Peyer's patch (tissue), 4 donors: ENCODE results near the gene USP6NL. TPM values are rescaled to one million over a fixed set of nuclear protein-coding genes. Genes with fewer than 3 reads are reported as not detected.
A peak's percentile ranks its signal among the peaks of the same experiment; 100 is the strongest.

Experiments used
- DNase-seq, 3 donors: peaks; one replicate each; pipeline ENCODE4 v3.0.0-alpha.2; 2017 to 2019
- H3K27ac ChIP-seq, 4 donors: fragments of 200-600 bp; sonication (generic); one replicate each; pipeline ENCODE4 v1.5.1; 2016 to 2019
- H3K27me3 ChIP-seq, 2 donors: fragments of 200-600 bp; sonication (generic); one replicate each; pipeline ENCODE4 v1.5.1; 2019
- H3K36me3 ChIP-seq, 3 donors: fragments of 200-600 bp; sonication (generic); one replicate each; pipeline ENCODE4 v1.5.1; 2016 to 2019
- H3K4me1 ChIP-seq, 4 donors: fragments of 200-600 bp; sonication (generic); one replicate each; pipeline ENCODE4 v1.5.1; 2016 to 2019
- H3K4me3 ChIP-seq, 4 donors: fragments of 200-600 bp; sonication (generic); 1 replicate in 3 of 4; 2 replicates in 1 of 4; pipeline ENCODE4 v1.5.1; 2016 to 2019; ENCODE audit warnings: mild to moderate bottlenecking in 1 of 4
- H3K9me3 ChIP-seq, 4 donors: fragments of 200-600 bp; sonication (generic); one replicate each; pipeline ENCODE4 v1.5.1; 2016 to 2019; ENCODE audit warnings: mild to moderate bottlenecking in 1 of 4
- POLR2A ChIP-seq, 2 donors: fragments of 450-650 bp; IDR thresholded peaks; one replicate each; pipeline ENCODE4 v1.5.1; 2017; ENCODE audit warnings: antibody characterized with exemption in 2 of 2, mild to moderate bottlenecking in 2 of 2, moderate library complexity in 2 of 2
- total RNA-seq, 4 donors: library from RNA; depleted of rRNA; stranded (reverse); fragments of >200 nt; gene quantifications; one replicate each; pipeline ENCODE4 v1.1.0, GENCODE V29; 2016
- TF ChIP-seq, protein P1 (sequence below), 6 experiments: fragments of 450-650 bp in 4 of 6; fragments of 200-600 bp in 2 of 6; sonication (generic) in 1 of 6; IDR thresholded peaks; one replicate each; pipeline ENCODE4 v1.5.1; 2017 to 2019; ENCODE audit warnings: antibody characterized with exemption in 6 of 6, mild to moderate bottlenecking in 3 of 6, moderate library complexity in 1 of 6

USP6NL gene
- total RNA-seq, 4 donors from 2014 or later: 15.0 to 52.8 (median 19.3) TPM

DNA sequence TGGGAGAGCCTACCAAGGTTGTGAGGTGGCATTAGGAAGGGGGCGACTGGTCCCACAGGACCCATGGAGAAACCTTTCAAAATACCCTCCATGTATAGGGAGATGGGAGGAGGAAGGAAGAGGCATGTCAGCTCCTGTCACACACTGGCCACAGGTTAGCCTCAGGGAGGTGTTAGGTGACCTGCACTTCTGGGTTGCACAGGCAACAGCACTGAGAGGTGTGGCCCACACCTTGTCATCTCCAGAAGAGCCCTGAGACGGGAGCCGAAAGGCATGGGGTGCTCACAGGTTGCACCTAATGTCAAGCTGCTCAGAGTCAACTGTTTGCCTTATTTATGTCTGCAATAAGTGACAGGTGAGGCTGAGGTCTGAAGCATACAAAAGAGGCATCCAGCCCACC, 14.6 kb upstream of the USP6NL start:
- no peak for DNase-seq
- Histone ChIP-seq H3K4me3 (no peak overlapping the region), H3K36me3 (no peaks in the 10 kb centered on the region), H3K9me3 (no peaks in the 10 kb centered on the region), H3K4me1 (peaks cover 0 to 6% (median 0%) of the 10 kb centered on the region in 4 donors), H3K27me3 (no peaks in the 10 kb centered on the region), H3K27ac (no peak overlapping the region)
- TF ChIP-seq, protein P1, sequence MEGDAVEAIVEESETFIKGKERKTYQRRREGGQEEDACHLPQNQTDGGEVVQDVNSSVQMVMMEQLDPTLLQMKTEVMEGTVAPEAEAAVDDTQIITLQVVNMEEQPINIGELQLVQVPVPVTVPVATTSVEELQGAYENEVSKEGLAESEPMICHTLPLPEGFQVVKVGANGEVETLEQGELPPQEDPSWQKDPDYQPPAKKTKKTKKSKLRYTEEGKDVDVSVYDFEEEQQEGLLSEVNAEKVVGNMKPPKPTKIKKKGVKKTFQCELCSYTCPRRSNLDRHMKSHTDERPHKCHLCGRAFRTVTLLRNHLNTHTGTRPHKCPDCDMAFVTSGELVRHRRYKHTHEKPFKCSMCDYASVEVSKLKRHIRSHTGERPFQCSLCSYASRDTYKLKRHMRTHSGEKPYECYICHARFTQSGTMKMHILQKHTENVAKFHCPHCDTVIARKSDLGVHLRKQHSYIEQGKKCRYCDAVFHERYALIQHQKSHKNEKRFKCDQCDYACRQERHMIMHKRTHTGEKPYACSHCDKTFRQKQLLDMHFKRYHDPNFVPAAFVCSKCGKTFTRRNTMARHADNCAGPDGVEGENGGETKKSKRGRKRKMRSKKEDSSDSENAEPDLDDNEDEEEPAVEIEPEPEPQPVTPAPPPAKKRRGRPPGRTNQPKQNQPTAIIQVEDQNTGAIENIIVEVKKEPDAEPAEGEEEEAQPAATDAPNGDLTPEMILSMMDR (IDR thresholded peaks at IDR 0.05): no peak
- TF ChIP-seq POLR2A (IDR thresholded peaks at IDR 0.05): no peak

DNA sequence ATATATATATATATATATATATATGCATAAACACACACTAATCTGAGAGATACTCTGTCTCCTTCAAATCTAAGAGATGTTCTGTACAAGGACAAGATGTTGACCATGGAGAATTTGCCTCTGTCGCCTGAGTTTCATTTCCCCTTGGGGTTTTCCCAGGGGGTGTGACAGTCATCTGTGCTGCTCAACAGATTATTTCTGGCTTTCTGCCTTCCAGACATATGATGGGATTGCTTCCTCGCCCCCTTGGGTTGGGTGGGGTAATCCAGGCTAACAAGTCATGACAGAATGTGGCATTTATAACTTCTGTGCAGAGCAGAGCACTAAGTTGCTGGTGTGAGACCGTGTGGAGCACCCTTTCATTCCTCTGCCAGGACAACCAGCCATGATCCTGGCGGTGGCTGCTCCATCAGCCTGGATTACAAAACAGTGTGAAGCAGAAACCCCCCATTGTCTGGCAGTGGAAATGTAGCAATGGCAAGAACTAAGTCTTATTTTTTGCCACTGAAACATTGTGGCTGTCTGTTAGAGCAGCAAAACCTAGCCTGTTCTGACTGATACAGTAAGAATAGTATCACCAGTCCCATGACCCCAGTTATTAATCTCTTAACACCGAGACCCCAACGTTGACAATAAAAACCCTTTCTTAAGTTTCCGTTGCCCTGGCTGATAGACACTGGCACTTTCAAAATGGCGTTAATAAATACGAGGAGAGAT, 13.7 kb upstream of the USP6NL start:
- peak overlapping the region in 1 of 4 donors; percentile 64 for H3K27ac ChIP-seq
- H3K27me3 ChIP-seq: no peaks in the 10 kb centered on the region
- H3K36me3 ChIP-seq: no peaks in the 10 kb centered on the region
- peaks cover 0 to 6% (median 0%) of the 10 kb centered on the region in 4 donors for H3K4me1 ChIP-seq
- no peaks in the 10 kb centered on the region for H3K9me3 ChIP-seq
- no peak overlapping the region for H3K4me3 ChIP-seq
- peak in 2 of 3 donors; percentile 63 to 64 for DNase-seq
- TF ChIP-seq POLR2A (IDR thresholded peaks at IDR 0.05): no peak
- TF ChIP-seq, protein P1 (IDR thresholded peaks at IDR 0.05): no peak

DNA sequence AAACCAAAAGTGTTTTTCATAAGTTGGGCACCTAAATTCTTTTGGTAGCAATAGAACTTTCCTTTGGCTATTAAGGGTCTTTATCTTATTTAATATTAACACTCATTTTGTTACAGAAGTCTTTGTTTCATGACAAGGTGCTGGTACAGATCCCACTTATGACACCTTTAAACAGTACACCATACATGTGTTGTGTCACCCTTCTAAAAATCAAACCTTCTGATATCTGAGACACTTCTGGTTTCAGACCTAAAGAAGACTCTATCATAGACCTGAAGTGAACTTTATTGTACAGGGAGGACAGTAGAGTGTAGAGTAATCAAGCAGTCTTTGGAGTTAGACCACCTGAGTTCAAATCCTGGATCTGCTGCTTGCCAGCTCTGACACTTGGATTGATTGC, 5.8 kb upstream of the USP6NL start:
- H3K4me3 ChIP-seq: no peak overlapping the region
- TF ChIP-seq, protein P1 (IDR thresholded peaks at IDR 0.05): no peak
- TF ChIP-seq POLR2A (IDR thresholded peaks at IDR 0.05): no peak
- no peaks in the 10 kb centered on the region for H3K9me3 ChIP-seq
- H3K27ac ChIP-seq: no peak overlapping the region
- DNase-seq: no peak
- peaks cover 0 to 2% (median 0%) of the 10 kb centered on the region in 4 donors for H3K4me1 ChIP-seq
- H3K27me3 ChIP-seq: no peaks in the 10 kb centered on the region
- no peaks in the 10 kb centered on the region for H3K36me3 ChIP-seq

DNA sequence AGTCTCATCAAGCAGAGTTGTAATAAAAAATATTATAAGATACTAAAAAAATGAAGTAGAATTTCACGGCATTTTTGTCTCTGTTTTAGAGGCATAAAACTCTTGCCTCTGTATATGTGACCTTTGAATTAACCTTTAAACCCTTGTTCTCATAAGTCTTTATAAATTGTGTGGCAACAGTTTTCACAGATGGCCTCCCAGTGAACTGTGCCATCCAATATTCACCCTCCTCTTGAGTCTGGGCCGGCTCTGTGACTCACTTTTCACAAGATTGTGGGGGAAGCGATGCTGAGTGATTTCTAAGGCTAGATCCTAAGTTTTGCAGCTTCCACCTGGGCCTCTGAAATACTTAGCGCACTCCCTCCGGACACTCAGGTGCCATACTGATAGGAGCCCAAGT, 4.6 kb upstream of the USP6NL start:
- DNase-seq: no peak
- no peaks in the 10 kb centered on the region for H3K9me3 ChIP-seq
- H3K27me3 ChIP-seq: no peaks in the 10 kb centered on the region
- no peak overlapping the region for H3K4me3 ChIP-seq
- peaks cover 0 to 3% (median 0%) of the 10 kb centered on the region in 4 donors for H3K4me1 ChIP-seq
- no peak for TF ChIP-seq POLR2A (IDR thresholded peaks at IDR 0.05)
- TF ChIP-seq, protein P1 (IDR thresholded peaks at IDR 0.05): no peak
- no peaks in the 10 kb centered on the region for H3K36me3 ChIP-seq
- no peak overlapping the region for H3K27ac ChIP-seq

DNA sequence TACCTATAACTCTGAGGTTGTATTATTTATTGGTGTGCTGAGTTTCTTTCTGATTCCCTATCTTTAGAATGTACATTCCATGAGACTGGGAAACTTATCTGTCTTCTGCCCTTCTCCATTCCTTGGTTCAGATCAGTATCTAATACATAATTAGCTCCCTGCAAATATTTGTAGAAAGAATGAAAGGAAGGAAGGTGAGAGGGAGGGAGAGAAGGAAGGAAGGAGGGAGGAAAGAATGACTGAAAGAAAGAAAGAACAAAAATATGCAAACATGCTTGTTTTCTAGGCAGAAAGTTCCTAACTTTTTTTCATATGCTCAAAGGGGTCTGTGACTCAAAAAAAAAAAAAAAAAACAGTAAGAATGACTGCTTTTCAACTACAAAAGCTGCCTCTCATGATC, 3.9 kb upstream of the USP6NL start:
- H3K9me3 ChIP-seq: no peaks in the 10 kb centered on the region
- no peaks in the 10 kb centered on the region for H3K27me3 ChIP-seq
- no peak overlapping the region for H3K4me3 ChIP-seq
- peaks cover 0 to 3% (median 0%) of the 10 kb centered on the region in 4 donors for H3K4me1 ChIP-seq
- H3K27ac ChIP-seq: no peak overlapping the region
- no peak for DNase-seq
- TF ChIP-seq, protein P1 (IDR thresholded peaks at IDR 0.05): no peak
- no peak for TF ChIP-seq POLR2A (IDR thresholded peaks at IDR 0.05)
- no peaks in the 10 kb centered on the region for H3K36me3 ChIP-seq
